HG03103 (cell line): ENCODE data around the gene GRSF1.
"Not testable (repeated sequence)": the region's sequence is repeated elsewhere in the genome, so short reads cannot be mapped to it uniquely, and the experiment has no call there.

Experiments used
- ATAC-seq: cut with Tn5 transposase; IDR thresholded peaks from one replicate; pipeline ENCODE4 v1.9.1; 2021; ENCODE audit warnings: low read depth; ENCODE audit not compliant: unreplicated experiment

GRSF1 gene

GRCh38 chr4:70836081-70836480 lies 3.6 kb downstream of the GRSF1 start:
- no peak for ATAC-seq

GRCh38 chr4:70833675-70834074 lies 6.0 kb downstream of the GRSF1 start:
- no peak for ATAC-seq

- no peak for ATAC-seq
These were observed 8.4 kb downstream of the GRSF1 start for GRCh38 chr4:70831293-70831692.

- no peak for ATAC-seq
These were observed 9.6 kb downstream of the GRSF1 start for GRCh38 chr4:70830054-70830453.

GRCh38 chr4:70829492-70829891 lies 10.2 kb downstream of the GRSF1 start:
- no peak for ATAC-seq

GRCh38 chr4:70829015-70829414 lies 10.7 kb downstream of the GRSF1 start:
- no peak for ATAC-seq

GRCh38 chr4:70818921-70819320 lies 20.8 kb downstream of the GRSF1 start:
- no peak for ATAC-seq

- no peak for ATAC-seq
These were observed 21.4 kb downstream of the GRSF1 start for GRCh38 chr4:70818173-70818855.

GRCh38 chr4:70816894-70817293 lies 22.8 kb downstream of the GRSF1 start:
- ATAC-seq = no peak

GRCh38 chr4:70815370-70815769 lies 24.3 kb downstream of the GRSF1 start:
- ATAC-seq = no peak

GRCh38 chr4:70808151-70808550 lies 31.5 kb downstream of the GRSF1 start:
- no peak for ATAC-seq

GRCh38 chr4:70802928-70803580 lies 36.6 kb downstream of the GRSF1 start:
- no peak for ATAC-seq

- ATAC-seq = no peak
These were observed 38.4 kb downstream of the GRSF1 start for GRCh38 chr4:70801265-70801809.

- no peak for ATAC-seq
These were observed 46.1 kb downstream of the GRSF1 start for GRCh38 chr4:70793626-70794025.

GRCh38 chr4:70788733-70789132 lies 51.0 kb downstream of the GRSF1 start:
- ATAC-seq = no peak

- ATAC-seq = no peak
These were observed 52.2 kb downstream of the GRSF1 start for GRCh38 chr4:70787496-70787895.

GRCh38 chr4:70783096-70783495 lies 56.6 kb downstream of the GRSF1 start:
- no peak for ATAC-seq

- ATAC-seq = no peak
These were observed 60.7 kb downstream of the GRSF1 start for GRCh38 chr4:70778888-70779422.

GRCh38 chr4:70772929-70773555 lies 66.6 kb downstream of the GRSF1 start:
- no peak for ATAC-seq

- ATAC-seq = not testable (repeated sequence)
These were observed 70.3 kb downstream of the GRSF1 start for GRCh38 chr4:70769396-70769795.

GRCh38 chr4:70768301-70768948 lies 71.3 kb downstream of the GRSF1 start:
- no peak for ATAC-seq
